SU-DHL-6 (cell line): ENCODE measurements around the gene SMC4.

ENCODE experiments used
- H2AFZ ChIP-seq: fragments of 200-600 bp; sonication (generic); 2 replicates; pipeline ENCODE4 v1.6.1; 2014; ENCODE audit warnings: low read depth, mild to moderate bottlenecking, moderate library complexity, mixed read lengths, antibody characterized with exemption, low read length; ENCODE audit not compliant: severe bottlenecking
- H3F3A ChIP-seq: fragments of 200-600 bp; shearing (Covaris generic); 2 replicates; pipeline ENCODE4 v1.6.0; 2016; ENCODE audit warnings: antibody characterized with exemption, mild to moderate bottlenecking; ENCODE audit not compliant: insufficient read depth
- H3K27ac ChIP-seq: fragments of 200-600 bp; sonication (generic); 2 replicates; pipeline ENCODE4 v1.5.1; 2016; ENCODE audit warnings: low read depth, mild to moderate bottlenecking, low read length, moderate library complexity, mixed read lengths
- H3K27me3 ChIP-seq: fragments of 200-600 bp; sonication (generic), shearing (Covaris generic); 2 replicates; pipeline ENCODE4 v1.6.0; 2014; ENCODE audit warnings: mild to moderate bottlenecking, low read length
- H3K36me3 ChIP-seq: fragments of 200-600 bp; sonication (generic); 2 replicates; pipeline ENCODE4 v1.6.1; 2014; ENCODE audit warnings: mild to moderate bottlenecking, low read length, mixed read lengths
- H3K4me2 ChIP-seq: fragments of 300-600, 200-600 bp; shearing (Covaris generic), sonication (generic); 2 replicates; pipeline ENCODE4 v1.6.0; 2014; ENCODE audit warnings: low read length, low read depth, mild to moderate bottlenecking; ENCODE audit not compliant: poor library complexity, severe bottlenecking
- H3K4me3 ChIP-seq: fragments of 200-600 bp; sonication (generic); 2 replicates; pipeline ENCODE4 v1.5.1; 2014; ENCODE audit warnings: antibody characterized with exemption, low read length, mild to moderate bottlenecking, mixed read lengths; ENCODE audit not compliant: insufficient read depth, poor library complexity, severe bottlenecking
- H3K79me2 ChIP-seq: fragments of 200-600 bp; sonication (generic); 2 replicates; pipeline ENCODE4 v1.6.1; 2014; ENCODE audit warnings: mild to moderate bottlenecking, low read length, moderate library complexity; ENCODE audit not compliant: insufficient read depth
- H3K9ac ChIP-seq: fragments of 200-600 bp; sonication (generic); 2 replicates; pipeline ENCODE4 v1.7.0; 2014; ENCODE audit warnings: mild to moderate bottlenecking, low read length
- H3K9me2 ChIP-seq: fragments of 200-600 bp; sonication (generic); replicated peaks from 2 replicates; pipeline ENCODE4 v1.6.1; 2014; ENCODE audit warnings: low read length; ENCODE audit not compliant: insufficient read depth
- H3K9me3 ChIP-seq: fragments of 200-600 bp; sonication (generic); 2 replicates; pipeline ENCODE4 v1.6.1; 2014; ENCODE audit warnings: low read length, mixed read lengths; ENCODE audit not compliant: insufficient read depth
- H4K20me1 ChIP-seq: fragments of 200-600 bp; sonication (generic); 2 replicates; pipeline ENCODE4 v1.6.1; 2014; ENCODE audit warnings: low read depth, mild to moderate bottlenecking, antibody characterized with exemption, low read length, moderate library complexity, mixed read lengths
- EZH2phosphoT487 ChIP-seq: fragments of 200-600 bp; sonication (generic), shearing (Covaris generic); conservative IDR thresholded peaks from 2 replicates; pipeline ENCODE4 v1.6.1; 2018; ENCODE audit warnings: mild to moderate bottlenecking, antibody characterized with exemption, low read length, moderate library complexity, mixed read lengths
- TF ChIP-seq, protein P1 (sequence below): fragments of 200-600 bp; sonication (generic); IDR thresholded peaks from one replicate; pipeline ENCODE4 v1.5.1; 2017; ENCODE audit warnings: antibody characterized with exemption, mild to moderate bottlenecking, low read length, moderate library complexity; ENCODE audit not compliant: insufficient read depth, poor library complexity, severe bottlenecking

The SMC4 gene

DNA sequence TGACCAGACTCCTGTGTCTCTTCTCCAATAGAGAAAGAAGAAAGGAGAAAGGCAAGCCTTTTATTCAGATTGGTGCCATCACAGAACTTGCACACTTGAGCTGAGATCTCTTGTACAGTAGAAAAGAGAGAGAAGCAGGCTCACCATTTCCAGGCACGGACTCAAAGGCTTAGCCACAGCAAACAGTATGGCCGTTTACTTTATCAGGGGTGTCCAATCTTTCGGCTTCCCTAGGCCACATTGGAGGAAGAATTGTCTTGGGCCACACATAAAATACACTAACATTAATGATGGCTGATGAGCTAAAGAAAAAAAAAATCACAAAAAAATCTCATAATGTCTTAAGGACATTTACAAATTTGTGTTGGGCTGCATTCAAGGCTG is 5.4 kb upstream of the SMC4 start:
- Histone ChIP-seq H3K9me2 (no peaks in the 10 kb centered on the region), H3K9ac (no peak overlapping the region), H2AFZ (no peak overlapping the region), H3K27ac (no peak overlapping the region), H3K4me2 (no peak overlapping the region), H3K27me3 (no peaks in the 10 kb centered on the region), H4K20me1 (no peaks in the 10 kb centered on the region), H3K4me3 (no peak overlapping the region), H3K36me3 (no peaks in the 10 kb centered on the region), H3F3A (no peaks in the 10 kb centered on the region), H3K9me3 (no peaks in the 10 kb centered on the region), H3K79me2 (peaks cover 53% of the 10 kb centered on the region)
- TF ChIP-seq, protein P1, sequence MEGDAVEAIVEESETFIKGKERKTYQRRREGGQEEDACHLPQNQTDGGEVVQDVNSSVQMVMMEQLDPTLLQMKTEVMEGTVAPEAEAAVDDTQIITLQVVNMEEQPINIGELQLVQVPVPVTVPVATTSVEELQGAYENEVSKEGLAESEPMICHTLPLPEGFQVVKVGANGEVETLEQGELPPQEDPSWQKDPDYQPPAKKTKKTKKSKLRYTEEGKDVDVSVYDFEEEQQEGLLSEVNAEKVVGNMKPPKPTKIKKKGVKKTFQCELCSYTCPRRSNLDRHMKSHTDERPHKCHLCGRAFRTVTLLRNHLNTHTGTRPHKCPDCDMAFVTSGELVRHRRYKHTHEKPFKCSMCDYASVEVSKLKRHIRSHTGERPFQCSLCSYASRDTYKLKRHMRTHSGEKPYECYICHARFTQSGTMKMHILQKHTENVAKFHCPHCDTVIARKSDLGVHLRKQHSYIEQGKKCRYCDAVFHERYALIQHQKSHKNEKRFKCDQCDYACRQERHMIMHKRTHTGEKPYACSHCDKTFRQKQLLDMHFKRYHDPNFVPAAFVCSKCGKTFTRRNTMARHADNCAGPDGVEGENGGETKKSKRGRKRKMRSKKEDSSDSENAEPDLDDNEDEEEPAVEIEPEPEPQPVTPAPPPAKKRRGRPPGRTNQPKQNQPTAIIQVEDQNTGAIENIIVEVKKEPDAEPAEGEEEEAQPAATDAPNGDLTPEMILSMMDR = no peak
- no peak for TF ChIP-seq EZH2phosphoT487

DNA sequence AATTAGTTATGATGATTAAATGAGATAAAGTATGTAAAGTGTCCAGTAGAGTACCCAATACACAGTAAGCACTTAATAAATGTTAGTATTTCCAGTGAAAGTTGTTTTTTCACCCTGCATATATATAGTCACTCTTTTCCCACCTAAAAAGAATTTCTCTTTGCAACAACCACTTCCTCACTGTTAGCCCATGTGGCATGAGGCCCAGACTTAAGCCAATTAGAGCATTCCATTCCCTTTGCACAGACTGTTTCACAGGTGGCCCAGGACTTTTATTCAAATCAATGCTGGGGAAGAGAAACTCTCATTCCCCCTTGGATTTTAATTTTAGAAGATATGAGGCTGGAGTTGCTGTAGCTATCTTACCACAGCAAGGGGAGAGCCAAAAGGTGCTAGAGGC is 4.2 kb upstream of the SMC4 start:
- no peak overlapping the region for H2AFZ ChIP-seq
- H3F3A ChIP-seq = no peaks in the 10 kb centered on the region
- H4K20me1 ChIP-seq = no peaks in the 10 kb centered on the region
- H3K9me2 ChIP-seq = no peaks in the 10 kb centered on the region
- H3K4me2 ChIP-seq = no peak overlapping the region
- no peak overlapping the region for H3K4me3 ChIP-seq
- H3K9ac ChIP-seq = no peak overlapping the region
- H3K27ac ChIP-seq = no peak overlapping the region
- peaks cover under 1% of the 10 kb centered on the region; the same call in 1 of the 2 replicates for H3K36me3 ChIP-seq
- no peaks in the 10 kb centered on the region for H3K27me3 ChIP-seq
- no peaks in the 10 kb centered on the region for H3K9me3 ChIP-seq
- TF ChIP-seq, protein P1 = no peak
- no peak for TF ChIP-seq EZH2phosphoT487
- H3K79me2 ChIP-seq = peaks cover 60% of the 10 kb centered on the region

DNA sequence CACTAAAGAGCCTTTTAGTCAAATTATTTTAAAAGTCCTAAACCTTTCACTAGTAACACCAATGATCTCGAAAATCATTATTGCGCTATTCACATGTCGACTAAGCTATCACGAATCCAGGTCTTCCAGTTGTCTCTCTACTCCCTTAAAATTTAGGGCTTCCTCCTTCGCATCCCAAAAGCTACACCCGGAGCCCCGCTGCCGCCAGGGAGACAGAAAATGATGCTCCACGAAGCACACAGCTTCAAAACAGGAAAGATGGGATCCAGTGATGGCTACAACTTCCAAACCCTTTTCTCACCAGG is 678 bp upstream of the SMC4 start:
- Histone ChIP-seq H3K9me3 (no peaks in the 10 kb centered on the region), H3K27me3 (no peaks in the 10 kb centered on the region), H2AFZ (peak overlapping the region; percentile 57), H3F3A (peaks cover 11% of the 10 kb centered on the region; the same call in 1 of the 2 replicates), H3K4me3 (peak overlapping the region; percentile 94), H3K9me2 (no peaks in the 10 kb centered on the region), H4K20me1 (peaks cover 29% of the 10 kb centered on the region), H3K27ac (peak overlapping the region; percentile 89), H3K79me2 (peaks cover 77% of the 10 kb centered on the region), H3K4me2 (peak overlapping the region; percentile 96), H3K9ac (peak overlapping the region; percentile 98), H3K36me3 (peaks cover 35% of the 10 kb centered on the region)
- no peak for TF ChIP-seq EZH2phosphoT487
- TF ChIP-seq, protein P1 = no peak
